GM21528 (cell line): ENCODE measurements around the gene AOC1.
"Not testable (repeated sequence)": the region's sequence is repeated elsewhere in the genome, so short reads cannot be mapped to it uniquely, and the experiment has no call there.

ENCODE experiments used
- ATAC-seq: cut with Tn5 transposase; IDR thresholded peaks from one replicate; pipeline ENCODE4 v1.9.1; 2021; ENCODE audit warnings: mild to moderate bottlenecking, moderate library complexity; ENCODE audit not compliant: unreplicated experiment, low FRiP score

Gene AOC1

GRCh38 chr7:150896562-150897209 is 44.4 kb downstream of the AOC1 start:
- no peak for ATAC-seq

GRCh38 chr7:150897502-150898474 is 45.5 kb downstream of the AOC1 start:
- peak; percentile 72 for ATAC-seq

- ATAC-seq, result peak; percentile 80
Observed at GRCh38 chr7:150898475-150899011, 46.2 kb downstream of the AOC1 start.

DNA sequence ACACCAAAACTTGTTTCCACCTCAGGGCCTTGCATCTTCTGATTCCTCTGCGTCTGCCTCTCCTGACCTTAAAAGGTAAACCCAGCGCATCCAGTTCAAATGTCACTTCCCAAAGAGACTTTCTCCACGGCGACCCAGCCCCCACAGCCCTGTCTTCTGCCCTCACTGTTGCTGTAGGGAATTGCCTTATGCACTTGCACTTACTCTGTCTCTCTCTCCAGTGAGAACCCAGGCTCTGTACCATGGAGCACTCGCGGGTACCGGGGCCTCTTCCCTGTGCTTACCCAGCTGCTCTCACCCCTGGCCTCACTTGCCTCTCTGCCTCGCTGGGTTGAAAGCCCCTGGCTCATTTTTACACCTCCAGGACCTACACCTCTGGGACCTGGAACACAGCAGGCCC is 48.4 kb downstream of the AOC1 start:
- ATAC-seq, result no peak

DNA sequence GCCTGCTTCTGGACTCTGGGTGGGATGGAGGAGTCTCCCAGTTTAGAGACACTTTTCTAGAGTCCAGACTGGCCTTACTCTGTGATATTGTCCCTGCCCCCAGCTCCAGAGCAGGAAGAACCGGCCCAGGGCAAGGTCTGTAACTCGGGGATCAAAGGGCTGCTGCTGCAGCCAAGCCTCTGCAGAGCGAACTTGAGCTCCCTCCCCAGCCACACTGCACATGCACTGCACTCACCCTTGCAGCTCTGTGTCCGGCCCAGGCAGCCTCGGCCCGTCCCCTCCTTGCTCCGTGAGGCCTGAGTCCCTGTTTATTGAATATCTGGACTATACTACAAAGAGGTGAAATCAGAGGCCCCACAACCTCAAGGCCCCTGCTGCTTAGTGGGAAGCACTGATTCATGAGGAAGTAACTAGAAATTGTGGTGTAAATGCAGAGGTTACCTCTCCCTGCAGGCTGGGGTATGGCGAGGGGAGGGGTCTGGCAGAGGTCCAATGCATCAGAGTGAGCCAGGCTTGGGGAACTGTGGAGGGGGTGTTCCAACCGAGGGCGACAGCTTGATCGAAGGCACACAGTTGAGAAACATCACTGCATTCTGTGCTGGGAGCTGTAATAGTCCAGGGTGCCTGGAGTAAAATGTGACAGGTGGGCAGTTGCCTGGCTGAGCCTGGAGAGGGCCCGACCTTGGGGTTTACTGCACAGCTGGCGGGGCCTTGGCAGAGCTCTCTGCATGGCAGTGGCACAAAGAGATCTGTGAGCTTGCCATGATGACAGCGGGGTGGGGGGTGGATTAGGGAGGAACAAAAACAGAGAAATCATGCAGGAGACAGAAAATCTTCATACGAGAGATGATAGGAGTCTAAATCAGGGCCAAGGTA is 49.1 kb downstream of the AOC1 start:
- ATAC-seq, result no peak

- no peak for ATAC-seq
Observed at GRCh38 chr7:150902078-150903033, 50.0 kb downstream of the AOC1 start.

- ATAC-seq, result no peak
Observed at GRCh38 chr7:150903606-150904005, 51.3 kb downstream of the AOC1 start.

GRCh38 chr7:150904011-150904909 is 51.9 kb downstream of the AOC1 start:
- no peak for ATAC-seq

- no peak for ATAC-seq
Observed at GRCh38 chr7:150908173-150908572, 55.9 kb downstream of the AOC1 start.

DNA sequence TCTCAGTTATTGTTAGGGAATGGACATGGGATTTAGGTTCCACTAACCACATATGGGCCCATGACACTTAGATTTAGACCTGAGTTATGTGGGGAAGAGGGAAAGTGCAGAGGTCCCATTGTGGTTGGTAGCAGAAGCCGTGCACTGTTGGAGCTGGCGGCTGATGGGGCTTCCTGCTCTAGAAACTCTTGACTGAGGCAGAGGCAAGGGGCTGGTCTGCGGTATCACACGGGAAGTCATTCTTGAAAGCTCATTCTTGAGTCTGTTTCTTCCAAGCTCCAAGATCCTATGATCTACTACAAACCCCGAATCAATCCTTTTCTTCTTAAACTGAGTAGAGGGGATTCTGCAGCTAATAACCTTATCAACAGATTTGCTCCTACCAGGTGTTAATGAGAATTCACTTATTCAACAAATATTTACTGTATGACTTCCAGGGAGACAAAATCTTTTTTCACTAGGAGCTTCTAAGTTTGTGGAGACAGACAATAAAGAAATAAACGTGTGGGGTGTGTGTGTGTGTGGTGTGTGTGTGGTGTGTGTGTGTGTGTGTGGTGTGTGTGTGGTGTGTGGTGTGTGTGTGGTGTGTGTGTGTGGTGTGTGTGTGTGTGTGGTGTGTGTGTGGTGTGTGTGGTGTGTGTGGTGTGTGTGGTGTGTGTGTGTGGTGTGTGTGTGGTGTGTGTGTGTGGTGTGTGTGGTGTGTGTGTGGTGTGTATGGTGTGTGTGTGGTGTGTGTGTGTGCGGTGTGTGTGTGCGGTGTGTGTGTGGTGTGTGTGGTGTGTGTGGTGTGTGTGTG is 57.1 kb downstream of the AOC1 start:
- no peak for ATAC-seq

GRCh38 chr7:150910305-150910995 is 58.1 kb downstream of the AOC1 start:
- ATAC-seq, result not testable (repeated sequence)

- ATAC-seq, result no peak
Observed at GRCh38 chr7:150910996-150911422, 58.7 kb downstream of the AOC1 start.
